Prostate gland (tissue), 2 donors: ENCODE results near the gene ABHD2. TPM values are rescaled to one million over a fixed set of nuclear protein-coding genes. Genes with fewer than 3 reads are reported as not detected.

Experiments
- DNase-seq: peaks from one replicate; pipeline ENCODE4 v3.0.0-alpha.2; 2019; ENCODE audit warnings: low spot score
- H3K27ac ChIP-seq, 2 donors: fragments of 200-600 bp; sonication (generic); 2 replicates each; pipeline ENCODE4 v1.5.1; 2017 to 2019
- H3K27me3 ChIP-seq: fragments of 200-600 bp; sonication (generic); replicated peaks from 2 replicates; pipeline ENCODE4 v1.5.1; 2019; ENCODE audit not compliant: insufficient read depth
- H3K36me3 ChIP-seq, 2 donors: fragments of 200-600 bp; sonication (generic); 1 replicate in 1 of 2; 2 replicates in 1 of 2; pipeline versions ENCODE4 v1.5.1 to v1.8.1; 2017 to 2019
- H3K4me1 ChIP-seq: fragments of 200-600 bp; sonication (generic); replicated peaks from 2 replicates; pipeline ENCODE4 v1.5.1; 2019
- H3K4me3 ChIP-seq, 2 donors: fragments of 200-600 bp; sonication (generic); 2 replicates each; pipeline ENCODE4 v1.5.1; 2017 to 2019
- H3K9me3 ChIP-seq: fragments of 200-600 bp; sonication (generic); 2 replicates; pipeline ENCODE4 v1.5.1; 2017
- CTCF ChIP-seq, 4 experiments: fragments of 200-600 bp in 2 of 4; fragments of 450-650 bp in 2 of 4; sonication (generic) in 2 of 4; IDR thresholded peaks; 1 replicate in 3 of 4; 2 replicates in 1 of 4; pipeline ENCODE4 v1.5.1; 2016 to 2019; ENCODE audit warnings: antibody characterized with exemption in 4 of 4, mild to moderate bottlenecking in 2 of 4, moderate library complexity in 2 of 4
- POLR2A ChIP-seq: fragments of 450-650 bp; IDR thresholded peaks from one replicate; pipeline ENCODE4 v1.6.1; 2016; ENCODE audit warnings: antibody characterized with exemption, mild to moderate bottlenecking
- POLR2AphosphoS5 ChIP-seq: sonication (generic); formaldehyde crosslinking; IDR thresholded peaks from one replicate; pipeline ENCODE4 v1.6.1; 2017; ENCODE audit warnings: antibody characterized with exemption
- WGBS: methylation state at CpG from one replicate; pipeline ENCODE4 v1.1.5; 2018; 5-methylcytosine and 5-hydroxymethylcytosine counted together
- intact Hi-C: fragments of 100-400 bp; cut with DNase I; formaldehyde crosslinking; loops from one replicate; pipeline ENCODE4 v1.14.2; 2022
- total RNA-seq, 2 donors: library from RNA; depleted of rRNA; stranded (reverse); fragments of >200 nt; gene quantifications; one replicate each; pipeline ENCODE4 v1.1.0, GENCODE V29; 2016

Gene ABHD2
- total RNA-seq, 2 donors from 2014 or later: 111 to 253 TPM

GRCh38 chr15:89129123-89129815 lies 41.0 kb downstream of the ABHD2 start:
- 46% methylated on average over 3 of the region's 3 CpGs for WGBS
- Histone ChIP-seq H3K4me3 (no peak overlapping the region), H3K9me3 (no peaks in the 10 kb centered on the region), H3K27ac (peak overlapping the region; percentile 70 to 92), H3K4me1 (peaks cover 14% of the 10 kb centered on the region), H3K27me3 (no peaks in the 10 kb centered on the region), H3K36me3 (no peaks in the 10 kb centered on the region)
- intact Hi-C loops: no loop called here
- TF ChIP-seq POLR2AphosphoS5: peak; percentile 72
- TF ChIP-seq CTCF (IDR thresholded peaks at IDR 0.05): peak in 3 of 4 experiments; percentile 61 to 72 (median 68)
- no peak for TF ChIP-seq POLR2A
- DNase-seq: peak; percentile 45

- intact Hi-C loops: loop anchor here (5.0 kb wide), 1 partner anchor 72 kb away; no protein-coding TSS in a partner anchor
- Histone ChIP-seq H3K27ac (peak overlapping the region; percentile 70 to 92), H3K4me3 (no peak overlapping the region), H3K9me3 (no peaks in the 10 kb centered on the region), H3K27me3 (no peaks in the 10 kb centered on the region), H3K4me1 (peaks cover 14% of the 10 kb centered on the region), H3K36me3 (no peaks in the 10 kb centered on the region)
- no peak for DNase-seq
- TF ChIP-seq POLR2AphosphoS5 (peak; percentile 68), POLR2A (no peak), CTCF (IDR thresholded peaks at IDR 0.05) (no peak)
- 22% methylated on average over 1 of the region's 1 CpG for WGBS
Observed at GRCh38 chr15:89129816-89130134, 41.5 kb downstream of the ABHD2 start.

GRCh38 chr15:89130201-89130600 lies 41.9 kb downstream of the ABHD2 start:
- peak overlapping the region; percentile 28 to 92 for H3K27ac ChIP-seq
- no peak for DNase-seq
- TF ChIP-seq POLR2AphosphoS5: no peak
- no peak for TF ChIP-seq CTCF (IDR thresholded peaks at IDR 0.05)
- no peak for TF ChIP-seq POLR2A
- peaks cover 14% of the 10 kb centered on the region for H3K4me1 ChIP-seq
- no peaks in the 10 kb centered on the region for H3K36me3 ChIP-seq
- no peaks in the 10 kb centered on the region for H3K9me3 ChIP-seq
- intact Hi-C loops: loop anchor here (5.0 kb wide), 1 partner anchor 73 kb away; no protein-coding TSS in a partner anchor
- 78% methylated on average over 5 of the region's 5 CpGs for WGBS
- H3K4me3 ChIP-seq: no peak overlapping the region
- H3K27me3 ChIP-seq: no peaks in the 10 kb centered on the region

- Histone ChIP-seq H3K27me3 (no peaks in the 10 kb centered on the region), H3K4me3 (no peak overlapping the region), H3K4me1 (peaks cover 21% of the 10 kb centered on the region), H3K27ac (peak overlapping the region in 1 of 2 donors; percentile 92), H3K36me3 (no peaks in the 10 kb centered on the region), H3K9me3 (no peaks in the 10 kb centered on the region)
- 84% methylated on average over 3 of the region's 3 CpGs for WGBS
- TF ChIP-seq CTCF (IDR thresholded peaks at IDR 0.05) (no peak), POLR2AphosphoS5 (no peak), POLR2A (no peak)
- intact Hi-C loops: loop anchor here (5.0 kb wide), 1 partner anchor 74 kb away; no protein-coding TSS in a partner anchor
- DNase-seq: no peak
Observed at GRCh38 chr15:89131731-89132130, 43.5 kb downstream of the ABHD2 start.
